NB4 (cell line): ENCODE measurements around the gene NEK7.

Experiments used
- MYC ChIP-seq: IDR thresholded peaks from 2 replicates; pipeline ENCODE4 v1.6.1; 2011; ENCODE audit warnings: low read depth, low read length
- POLR2A ChIP-seq: IDR thresholded peaks from 2 replicates; pipeline ENCODE4 v1.6.1; 2011; ENCODE audit warnings: mild to moderate bottlenecking; ENCODE audit not compliant: insufficient read length; ENCODE audit errors: extremely low read depth

GRCh38 chr1:198337886-198338285 lies 181.1 kb downstream of the NEK7 start:
- no peak for TF ChIP-seq MYC
- TF ChIP-seq POLR2A = no peak
